ENCODE measurements around the gene UTRN.

UTRN gene

DNA sequence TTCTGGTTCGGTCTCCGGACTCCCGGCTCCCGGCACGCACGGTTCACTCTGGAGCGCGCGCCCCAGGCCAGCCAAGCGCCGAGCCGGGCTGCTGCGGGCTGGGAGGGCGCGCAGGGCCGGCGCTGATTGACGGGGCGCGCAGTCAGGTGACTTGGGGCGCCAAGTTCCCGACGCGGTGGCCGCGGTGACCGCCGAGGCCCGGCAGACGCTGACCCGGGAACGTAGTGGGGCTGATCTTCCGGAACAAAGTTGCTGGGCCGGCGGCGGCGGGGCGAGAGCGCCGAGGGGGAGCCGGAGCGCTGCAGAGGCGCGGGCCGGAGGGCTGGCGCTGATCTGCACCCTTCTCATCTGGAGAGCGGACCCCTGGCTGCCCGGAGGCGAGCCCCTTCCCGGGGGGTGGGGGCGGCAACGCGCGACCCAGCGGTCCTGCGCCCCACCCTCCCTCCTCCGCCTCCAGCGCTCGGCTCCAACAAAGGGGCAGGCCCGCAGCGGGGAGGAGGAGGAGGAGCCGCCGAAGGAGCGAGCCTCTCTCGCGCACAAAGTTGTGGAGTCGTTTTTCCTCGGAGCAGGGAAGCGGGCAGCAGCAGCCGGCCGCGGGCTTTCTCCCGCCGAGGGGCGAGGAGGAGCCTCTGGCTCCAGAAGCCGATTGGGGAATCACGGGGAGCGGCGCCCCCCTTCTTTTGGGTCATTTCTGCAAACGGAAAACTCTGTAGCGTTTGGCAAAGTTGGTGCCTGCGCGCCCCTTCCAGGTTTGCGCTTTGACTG is at the start of gene UTRN:
Gene UTRN, plus strand, starts transcription at position 553 of the 765 bp plus-strand sequence. CDS start 6,494 bp downstream, outside the sequence.
- in situ Hi-C loops (cut with HindIII; ENCODE audit: low pct_unique_long_range_greater_than_20kb, low sequenced_read_pairs): no loop called here
- TF ChIP-seq JUND (IDR thresholded peaks at IDR 0.05; ENCODE audit: low read depth): no peak
- peak; percentile 50 to 75 for DNase-seq (ENCODE audit: low read depth in 1 of 2, low spot score in 1 of 2)

DNA sequence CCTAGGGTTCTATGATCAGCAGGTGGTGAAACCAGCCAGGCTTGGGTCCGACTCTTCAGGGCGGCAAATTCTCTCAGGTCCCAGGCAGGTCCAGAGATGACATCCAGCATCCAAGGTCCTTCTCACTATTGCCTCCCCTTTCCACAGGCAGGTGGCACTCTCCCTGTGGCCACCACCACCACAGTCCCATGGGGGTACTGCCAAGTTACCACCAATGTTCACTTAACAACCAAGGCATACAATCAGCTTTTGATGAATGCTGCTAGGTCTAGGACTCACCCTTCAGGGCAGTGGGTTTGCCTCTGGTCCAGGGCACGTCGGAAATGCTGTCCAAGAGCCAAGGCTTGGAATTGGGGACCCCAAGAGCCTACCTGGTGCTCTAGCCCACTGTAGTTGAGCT is 40.4 kb upstream of the UTRN start:
- no peak for TF ChIP-seq JUND (IDR thresholded peaks at IDR 0.05; ENCODE audit: low read depth)
- in situ Hi-C loops (cut with HindIII; ENCODE audit: low pct_unique_long_range_greater_than_20kb, low sequenced_read_pairs): no loop called here
- no peak for DNase-seq (ENCODE audit: low read depth in 1 of 2, low spot score in 1 of 2)

- no peak for DNase-seq (ENCODE audit: low read depth in 1 of 2, low spot score in 1 of 2)
- TF ChIP-seq JUND (IDR thresholded peaks at IDR 0.05; ENCODE audit: low read depth): no peak
- in situ Hi-C loops (cut with HindIII; ENCODE audit: low pct_unique_long_range_greater_than_20kb, low sequenced_read_pairs): no loop called here
These were observed 38.1 kb upstream of the UTRN start for GRCh38 chr6:144246988-144247387.

GRCh38 chr6:144248003-144248402 is 37.1 kb upstream of the UTRN start:
- in situ Hi-C loops (cut with HindIII; ENCODE audit: low pct_unique_long_range_greater_than_20kb, low sequenced_read_pairs): no loop called here
- no peak for DNase-seq (ENCODE audit: low read depth in 1 of 2, low spot score in 1 of 2)
- TF ChIP-seq JUND (IDR thresholded peaks at IDR 0.05; ENCODE audit: low read depth): no peak

- DNase-seq (ENCODE audit: low read depth in 1 of 2, low spot score in 1 of 2): no peak
- in situ Hi-C loops (cut with HindIII; ENCODE audit: low pct_unique_long_range_greater_than_20kb, low sequenced_read_pairs): no loop called here
- no peak for TF ChIP-seq JUND (IDR thresholded peaks at IDR 0.05; ENCODE audit: low read depth)
These were observed 36.4 kb upstream of the UTRN start for GRCh38 chr6:144248476-144249301.

DNA sequence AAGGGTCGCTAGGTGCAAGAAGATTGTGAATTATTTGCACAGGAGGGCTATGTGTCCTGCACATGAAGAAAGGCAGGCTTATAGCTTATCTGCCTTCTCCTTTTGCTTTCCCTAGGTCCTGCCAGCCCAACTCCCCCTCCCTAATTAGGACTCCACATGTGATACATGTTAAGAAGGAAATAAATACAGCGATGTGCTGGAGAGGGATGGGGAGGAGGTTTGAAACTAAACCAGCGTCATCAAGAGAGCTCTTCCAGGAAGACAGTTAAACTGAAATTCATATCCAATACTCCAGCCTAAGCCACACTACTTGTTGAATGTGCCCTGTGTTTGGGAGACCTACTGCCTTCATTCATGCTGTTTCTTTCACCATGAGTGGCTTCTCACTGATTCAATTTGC is 34.9 kb upstream of the UTRN start:
- no peak for DNase-seq (ENCODE audit: low read depth in 1 of 2, low spot score in 1 of 2)
- in situ Hi-C loops (cut with HindIII; ENCODE audit: low pct_unique_long_range_greater_than_20kb, low sequenced_read_pairs): no loop called here
- TF ChIP-seq JUND (IDR thresholded peaks at IDR 0.05; ENCODE audit: low read depth): no peak

- in situ Hi-C loops (cut with HindIII; ENCODE audit: low pct_unique_long_range_greater_than_20kb, low sequenced_read_pairs): no loop called here
- DNase-seq (ENCODE audit: low read depth in 1 of 2, low spot score in 1 of 2): no peak
- no peak for TF ChIP-seq JUND (IDR thresholded peaks at IDR 0.05; ENCODE audit: low read depth)
These were observed 32.9 kb upstream of the UTRN start for GRCh38 chr6:144252259-144252658.

- DNase-seq (ENCODE audit: low read depth in 1 of 2, low spot score in 1 of 2): no peak
- in situ Hi-C loops (cut with HindIII; ENCODE audit: low pct_unique_long_range_greater_than_20kb, low sequenced_read_pairs): no loop called here
- no peak for TF ChIP-seq JUND (IDR thresholded peaks at IDR 0.05; ENCODE audit: low read depth)
These were observed 25.1 kb upstream of the UTRN start for GRCh38 chr6:144259986-144260385.

- TF ChIP-seq JUND (IDR thresholded peaks at IDR 0.05; ENCODE audit: low read depth): no peak
- peak in 1 of 2 experiments; percentile 76 for DNase-seq (ENCODE audit: low read depth in 1 of 2, low spot score in 1 of 2)
- in situ Hi-C loops (cut with HindIII; ENCODE audit: low pct_unique_long_range_greater_than_20kb, low sequenced_read_pairs): no loop called here
These were observed 22.4 kb upstream of the UTRN start for GRCh38 chr6:144262470-144263369.

GRCh38 chr6:144263786-144264185 is 21.3 kb upstream of the UTRN start:
- DNase-seq (ENCODE audit: low read depth in 1 of 2, low spot score in 1 of 2): no peak
- in situ Hi-C loops (cut with HindIII; ENCODE audit: low pct_unique_long_range_greater_than_20kb, low sequenced_read_pairs): no loop called here
- no peak for TF ChIP-seq JUND (IDR thresholded peaks at IDR 0.05; ENCODE audit: low read depth)

DNA sequence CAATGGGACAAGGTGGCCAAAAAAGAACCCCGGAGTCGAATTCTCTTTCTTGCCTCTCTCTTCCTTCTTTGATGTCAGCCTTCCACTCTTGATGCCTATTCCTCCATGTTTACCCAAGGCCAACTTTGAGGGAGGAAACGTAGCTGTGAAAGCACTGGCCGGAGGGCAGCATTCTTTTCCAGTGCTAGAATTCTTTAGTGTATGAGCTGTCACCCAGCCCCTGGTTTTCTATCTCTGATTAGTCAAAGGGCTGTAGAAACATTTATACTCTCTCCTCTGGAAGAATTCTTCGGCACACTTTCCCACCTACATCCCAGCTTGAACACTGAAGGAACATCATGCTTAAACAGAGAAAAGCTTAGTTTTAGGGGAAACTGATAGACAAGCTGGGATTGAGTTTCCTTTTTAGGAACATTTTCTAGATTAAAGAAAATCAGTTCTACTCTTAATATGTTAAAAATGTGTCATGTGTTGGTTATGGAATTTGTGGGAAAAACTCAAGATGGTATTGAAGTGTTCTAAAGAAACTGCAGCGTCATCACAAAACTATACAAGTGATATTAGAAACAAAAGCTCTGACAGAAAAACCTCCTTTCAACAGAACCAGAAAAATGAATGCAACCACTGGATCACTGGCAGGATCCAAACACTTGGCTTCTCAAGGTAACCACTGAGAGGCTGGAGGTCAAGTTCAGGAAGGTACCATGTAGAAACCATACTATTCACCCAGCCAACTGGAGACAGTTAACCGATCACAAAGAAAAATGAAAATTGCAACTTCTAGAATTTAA is 20.7 kb upstream of the UTRN start:
- TF ChIP-seq JUND (IDR thresholded peaks at IDR 0.05; ENCODE audit: low read depth): no peak
- in situ Hi-C loops (cut with HindIII; ENCODE audit: low pct_unique_long_range_greater_than_20kb, low sequenced_read_pairs): no loop called here
- peak in 1 of 2 experiments; percentile 84 for DNase-seq (ENCODE audit: low read depth in 1 of 2, low spot score in 1 of 2)

DNA sequence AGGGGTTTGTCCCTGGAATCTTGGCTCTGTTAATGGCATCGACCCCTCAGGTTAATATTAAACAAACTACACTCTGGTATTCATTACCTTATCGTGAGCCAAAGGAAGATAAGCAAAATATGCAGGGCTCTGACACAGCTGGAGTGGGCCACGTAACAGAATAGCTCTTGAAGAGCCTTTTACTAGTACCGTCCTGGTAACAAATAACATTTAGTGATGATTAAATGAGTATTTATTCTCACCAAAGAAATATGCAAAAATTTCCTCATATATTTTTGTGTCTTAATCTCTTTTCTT is 20.1 kb upstream of the UTRN start:
- TF ChIP-seq JUND (IDR thresholded peaks at IDR 0.05; ENCODE audit: low read depth): no peak
- DNase-seq (ENCODE audit: low read depth in 1 of 2, low spot score in 1 of 2): no peak
- in situ Hi-C loops (cut with HindIII; ENCODE audit: low pct_unique_long_range_greater_than_20kb, low sequenced_read_pairs): no loop called here
